Measurements from ENCODE around the gene ZNF880. TPM values are rescaled to one million over a fixed set of nuclear protein-coding genes. Genes with fewer than 3 reads are reported as not detected.

The ZNF880 gene
- 0.63 to 1.2 TPM (median 0.65 TPM) in 5 replicates for total RNA-seq (2022; extraction: Qiagen RNA extraction)

DNA sequence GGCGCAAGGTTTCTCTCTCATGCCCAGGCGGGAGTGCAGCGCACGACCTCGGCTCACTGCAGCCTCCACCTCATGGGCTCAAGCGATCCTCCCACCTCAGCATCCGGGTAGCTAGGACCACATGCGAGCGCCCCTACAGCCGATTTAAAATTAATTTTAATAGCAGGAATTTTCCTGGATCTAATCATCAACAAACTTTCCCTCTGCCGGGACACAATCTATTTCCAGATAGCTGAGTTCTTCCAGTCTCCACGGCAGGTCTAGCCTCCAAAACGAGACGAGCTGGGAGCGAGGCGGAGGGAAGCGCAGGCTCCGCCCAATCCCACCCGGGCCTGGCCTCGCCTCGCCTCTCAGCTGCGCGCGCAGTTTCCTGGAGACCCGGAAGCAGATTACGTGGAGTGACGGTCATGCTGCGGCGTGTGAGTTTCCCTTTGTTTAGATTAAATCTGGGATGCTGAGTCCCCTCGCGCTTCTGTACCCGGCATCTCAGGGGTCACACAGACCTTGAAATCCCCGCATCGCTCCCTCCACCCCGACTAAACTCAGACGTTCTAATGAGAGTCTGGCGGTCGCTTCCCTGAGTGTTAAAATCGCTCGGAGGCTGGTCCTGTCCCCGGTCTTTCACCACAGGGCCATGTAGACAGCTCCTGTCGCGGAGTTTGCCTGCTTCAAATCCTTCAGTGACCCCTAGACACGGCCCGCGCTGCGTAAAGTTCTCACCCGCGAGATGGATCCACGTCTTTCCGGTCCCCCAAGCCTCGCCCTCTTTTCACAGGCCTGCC lies at the start of gene ZNF880:
Gene ZNF880, plus strand, starts transcription at position 365 of the 782 bp plus-strand sequence. Its CDS starts 43 bp downstream, at position 408.

DNA sequence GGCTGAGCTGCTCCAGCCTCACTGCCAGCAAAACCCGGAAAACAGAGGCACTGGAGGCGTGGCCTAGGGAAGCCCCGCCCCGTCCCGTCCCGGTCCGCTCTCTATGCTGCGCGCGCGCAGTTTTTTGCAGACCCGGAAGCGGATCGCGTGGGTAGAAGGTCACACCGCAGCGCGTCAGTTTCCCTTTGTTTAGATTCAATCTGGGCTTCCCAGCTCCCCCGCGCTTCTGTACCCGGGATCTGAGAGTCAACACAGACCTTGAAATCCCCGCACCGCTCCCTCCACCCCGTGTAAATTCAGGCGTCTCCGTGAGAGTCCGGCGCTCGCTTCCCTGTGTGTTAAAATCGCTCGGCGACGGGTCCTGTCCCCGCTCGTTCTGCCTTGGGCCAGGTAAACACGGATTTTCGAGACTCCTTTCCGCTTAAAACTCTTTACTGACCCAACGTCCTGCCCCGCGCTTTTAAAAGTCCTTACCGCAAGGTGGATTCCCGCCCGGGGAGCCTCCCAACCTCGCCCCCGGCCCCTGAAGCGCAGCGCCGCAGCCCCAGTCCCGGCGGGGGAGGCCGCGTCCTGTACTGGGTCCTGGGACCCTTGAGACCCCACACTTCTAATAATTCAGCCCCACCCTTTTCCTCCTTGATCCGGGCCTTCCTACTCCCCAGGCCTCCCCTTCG lies 33.5 kb upstream of the ZNF880 start, which contains the start of gene ZNF610:
Gene ZNF610, plus strand, starts transcription at position 127 of the 674 bp plus-strand sequence. CDS start 12,930 bp downstream, outside the sequence.

DNA sequence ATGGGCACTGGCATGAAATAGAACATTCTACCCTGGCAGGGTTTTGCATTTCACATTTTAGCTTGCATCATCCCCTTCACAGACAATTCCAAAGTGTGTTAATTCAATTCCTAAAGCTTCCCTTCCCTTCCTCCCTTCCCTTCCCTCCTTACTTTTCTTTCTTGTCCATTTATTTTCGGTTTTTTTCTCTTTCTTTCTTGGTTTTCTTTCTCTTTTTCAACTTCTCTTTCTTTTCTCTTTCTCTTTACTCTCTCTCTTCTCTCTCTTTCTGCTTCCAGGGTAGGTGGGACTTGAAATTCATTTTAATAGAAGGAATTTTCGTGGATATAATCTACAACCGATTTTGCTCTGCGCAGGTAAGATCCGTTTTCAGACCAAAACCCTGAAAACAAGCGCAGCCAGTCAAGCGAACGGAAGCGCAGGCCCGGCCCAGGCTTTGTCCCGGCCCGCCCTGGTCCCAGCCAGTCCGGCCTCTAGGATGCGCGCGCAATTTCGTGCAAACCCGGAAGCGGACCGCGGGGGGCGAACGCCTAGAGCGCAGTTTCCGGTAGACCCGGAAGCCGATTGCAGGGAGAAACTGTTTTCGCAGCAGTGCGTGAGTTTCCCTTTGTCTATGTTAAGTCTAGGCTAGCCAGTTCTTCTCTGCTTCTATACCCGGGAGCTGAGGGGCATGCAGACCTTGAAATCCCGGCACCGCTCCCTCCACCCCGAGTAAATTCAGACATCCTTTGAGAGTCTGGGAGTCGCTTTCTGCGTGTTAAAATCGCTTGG lies 27.8 kb downstream of the ZNF880 start, which contains the start of gene ZNF528:
Gene ZNF528, plus strand, starts transcription at position 540 of the 771 bp plus-strand sequence. CDS start 4,165 bp downstream, outside the sequence.

DNA sequence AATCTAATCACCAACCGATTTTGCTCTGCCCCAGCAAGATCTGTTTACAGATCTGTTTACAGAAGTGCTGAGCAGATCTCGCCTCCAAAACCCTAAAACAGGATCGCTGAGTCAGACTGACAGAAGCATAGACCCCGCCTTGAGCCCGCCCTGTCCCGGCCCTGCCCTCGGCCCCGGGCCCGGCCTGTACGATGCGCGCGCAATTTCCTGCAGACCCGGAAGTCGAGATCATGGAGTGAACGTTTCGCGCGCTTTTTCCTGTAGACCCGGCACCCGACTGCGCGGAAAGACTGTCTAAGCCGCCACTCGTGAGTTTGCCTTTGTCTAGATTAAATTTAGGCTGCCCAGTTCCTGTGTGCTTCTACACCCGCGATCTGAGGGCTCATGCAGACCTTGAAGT lies 59.2 kb downstream of the ZNF880 start, which contains the start of gene ZNF534:
Gene ZNF534, plus strand, starts transcription at position 212 of the 400 bp plus-strand sequence. CDS start 2,327 bp downstream, outside the sequence.

Other genes starting within 250 kb of the ZNF880 start
- gene ZNF616, start 230.0 kb upstream of the ZNF880 start, total RNA-seq (2022; extraction: Qiagen RNA extraction): 0.78 to 1.1 TPM (median 1.1 TPM) in 5 replicates
- 0.61 to 1.3 TPM (median 0.98 TPM) in 5 replicates for gene ZNF836, start 198.3 kb upstream of the ZNF880 start, total RNA-seq (2022; extraction: Qiagen RNA extraction)
- 207 to 293 TPM (median 288 TPM) in 5 replicates for gene PPP2R1A, start 179.9 kb upstream of the ZNF880 start, total RNA-seq (2022; extraction: Qiagen RNA extraction)
- gene ZNF766, start 100.3 kb upstream of the ZNF880 start, total RNA-seq (2022; extraction: Qiagen RNA extraction): 8.0 to 12.1 TPM (median 10.5 TPM) in 5 replicates
- gene ZNF480, start 72.8 kb upstream of the ZNF880 start, total RNA-seq (2022; extraction: Qiagen RNA extraction): 10.0 to 19.8 TPM (median 16.6 TPM) in 5 replicates
- not detected in 5 replicates for gene ZNF610, start 33.7 kb upstream of the ZNF880 start, total RNA-seq (2022; extraction: Qiagen RNA extraction)
- 0.16 to 0.27 TPM (median 0.19 TPM) in 5 replicates for gene ZNF528, start 27.9 kb downstream of the ZNF880 start, total RNA-seq (2022; extraction: Qiagen RNA extraction)
- not detected in 5 replicates for gene ZNF534, start 59.2 kb downstream of the ZNF880 start, total RNA-seq (2022; extraction: Qiagen RNA extraction)
- not detected in 5 replicates for gene ZNF578, start 83.6 kb downstream of the ZNF880 start, total RNA-seq (2022; extraction: Qiagen RNA extraction)
- 0.06 to 0.26 TPM (median 0.16 TPM) in 5 replicates for gene ZNF808, start 157.7 kb downstream of the ZNF880 start, total RNA-seq (2022; extraction: Qiagen RNA extraction)
- gene ZNF701, start 200.4 kb downstream of the ZNF880 start, total RNA-seq (2022; extraction: Qiagen RNA extraction): 0.11 to 0.28 TPM (median 0.15 TPM) in 5 replicates